ENCODE results near the gene PDE7B. TPM values are rescaled to one million over a fixed set of nuclear protein-coding genes. Genes with fewer than 3 reads are reported as not detected.

The PDE7B gene
- total RNA-seq, 1 donor from 2014 or later, result 0.62 TPM

DNA sequence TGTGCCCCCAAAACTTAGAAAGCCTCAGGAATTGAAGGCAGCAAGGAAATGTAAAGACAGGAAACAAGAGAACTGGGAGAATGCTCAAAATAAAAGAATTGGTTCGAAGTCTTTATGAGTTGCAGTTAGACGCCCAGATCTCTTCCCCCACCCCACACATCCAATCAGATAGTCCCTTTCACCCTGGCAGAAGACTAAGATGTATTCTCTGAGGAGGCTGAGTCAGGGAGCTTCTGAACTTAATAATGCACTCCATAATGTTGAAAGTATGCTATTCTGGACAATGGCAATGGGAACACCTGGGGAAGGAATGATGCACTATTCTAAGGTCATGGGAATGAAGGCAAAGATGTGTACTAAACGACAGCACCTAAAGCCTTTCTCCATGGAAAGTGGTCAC lies 225.0 kb downstream of the PDE7B start:
- TF ChIP-seq, protein P1, sequence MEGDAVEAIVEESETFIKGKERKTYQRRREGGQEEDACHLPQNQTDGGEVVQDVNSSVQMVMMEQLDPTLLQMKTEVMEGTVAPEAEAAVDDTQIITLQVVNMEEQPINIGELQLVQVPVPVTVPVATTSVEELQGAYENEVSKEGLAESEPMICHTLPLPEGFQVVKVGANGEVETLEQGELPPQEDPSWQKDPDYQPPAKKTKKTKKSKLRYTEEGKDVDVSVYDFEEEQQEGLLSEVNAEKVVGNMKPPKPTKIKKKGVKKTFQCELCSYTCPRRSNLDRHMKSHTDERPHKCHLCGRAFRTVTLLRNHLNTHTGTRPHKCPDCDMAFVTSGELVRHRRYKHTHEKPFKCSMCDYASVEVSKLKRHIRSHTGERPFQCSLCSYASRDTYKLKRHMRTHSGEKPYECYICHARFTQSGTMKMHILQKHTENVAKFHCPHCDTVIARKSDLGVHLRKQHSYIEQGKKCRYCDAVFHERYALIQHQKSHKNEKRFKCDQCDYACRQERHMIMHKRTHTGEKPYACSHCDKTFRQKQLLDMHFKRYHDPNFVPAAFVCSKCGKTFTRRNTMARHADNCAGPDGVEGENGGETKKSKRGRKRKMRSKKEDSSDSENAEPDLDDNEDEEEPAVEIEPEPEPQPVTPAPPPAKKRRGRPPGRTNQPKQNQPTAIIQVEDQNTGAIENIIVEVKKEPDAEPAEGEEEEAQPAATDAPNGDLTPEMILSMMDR (IDR thresholded peaks at IDR 0.05; ENCODE audit: unreplicated experiment), result no peak
- no peak overlapping the region for H3K27ac Mint-ChIP-seq (ENCODE audit: unreplicated experiment)
- no peaks in the 10 kb centered on the region for H3K9me3 Mint-ChIP-seq (ENCODE audit: unreplicated experiment)
- no peaks in the 10 kb centered on the region for H3K36me3 Mint-ChIP-seq (ENCODE audit: low read depth, unreplicated experiment)
- H3K27me3 Mint-ChIP-seq (ENCODE audit: unreplicated experiment), result no peaks in the 10 kb centered on the region
- H3K4me3 Mint-ChIP-seq (ENCODE audit: unreplicated experiment), result no peak overlapping the region
- peaks cover 13% of the 10 kb centered on the region for H3K4me1 Mint-ChIP-seq (ENCODE audit: unreplicated experiment)
- no peak for DNase-seq (ENCODE audit: low spot score)

DNA sequence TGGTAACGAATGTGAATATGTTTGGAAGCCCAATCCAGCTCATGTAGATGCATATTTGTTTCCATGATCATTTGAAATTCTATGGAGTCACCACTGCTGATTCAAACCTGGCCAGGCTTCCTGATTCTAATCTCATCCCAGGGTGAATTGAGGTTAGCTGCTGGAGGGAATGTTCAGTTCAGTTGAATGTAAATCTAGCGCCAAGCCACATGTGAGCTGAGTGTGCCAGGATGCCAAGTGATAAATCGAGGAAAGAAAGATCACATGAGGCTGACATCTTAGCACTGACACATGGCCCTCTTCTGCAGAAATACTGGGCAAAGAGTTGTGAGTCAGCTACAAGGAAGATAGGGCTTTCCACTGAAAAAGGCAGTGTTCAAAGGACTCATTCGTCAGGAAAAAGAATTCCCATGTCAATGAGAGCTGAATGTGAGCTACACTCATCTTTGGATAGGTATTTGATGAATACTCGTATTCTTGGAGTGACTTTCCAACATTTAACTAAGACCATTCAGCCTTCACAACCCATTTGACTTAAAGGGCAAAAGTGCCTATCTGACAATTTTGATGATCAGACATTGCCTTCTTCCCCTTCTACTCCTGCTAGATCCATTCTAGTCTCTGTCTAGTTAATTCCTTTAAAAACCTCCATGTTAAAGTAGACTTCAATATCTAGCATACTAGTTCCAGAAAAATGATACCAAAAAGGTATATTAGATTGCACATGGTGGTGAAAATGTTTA lies 226.5 kb downstream of the PDE7B start:
- H3K36me3 Mint-ChIP-seq (ENCODE audit: low read depth, unreplicated experiment), result no peaks in the 10 kb centered on the region
- H3K4me1 Mint-ChIP-seq (ENCODE audit: unreplicated experiment), result peaks cover 13% of the 10 kb centered on the region
- no peak overlapping the region for H3K4me3 Mint-ChIP-seq (ENCODE audit: unreplicated experiment)
- TF ChIP-seq, protein P1 (IDR thresholded peaks at IDR 0.05; ENCODE audit: unreplicated experiment), result no peak
- H3K27ac Mint-ChIP-seq (ENCODE audit: unreplicated experiment), result no peak overlapping the region
- no peak for DNase-seq (ENCODE audit: low spot score)
- H3K9me3 Mint-ChIP-seq (ENCODE audit: unreplicated experiment), result no peaks in the 10 kb centered on the region
- H3K27me3 Mint-ChIP-seq (ENCODE audit: unreplicated experiment), result peaks cover 2% of the 10 kb centered on the region

DNA sequence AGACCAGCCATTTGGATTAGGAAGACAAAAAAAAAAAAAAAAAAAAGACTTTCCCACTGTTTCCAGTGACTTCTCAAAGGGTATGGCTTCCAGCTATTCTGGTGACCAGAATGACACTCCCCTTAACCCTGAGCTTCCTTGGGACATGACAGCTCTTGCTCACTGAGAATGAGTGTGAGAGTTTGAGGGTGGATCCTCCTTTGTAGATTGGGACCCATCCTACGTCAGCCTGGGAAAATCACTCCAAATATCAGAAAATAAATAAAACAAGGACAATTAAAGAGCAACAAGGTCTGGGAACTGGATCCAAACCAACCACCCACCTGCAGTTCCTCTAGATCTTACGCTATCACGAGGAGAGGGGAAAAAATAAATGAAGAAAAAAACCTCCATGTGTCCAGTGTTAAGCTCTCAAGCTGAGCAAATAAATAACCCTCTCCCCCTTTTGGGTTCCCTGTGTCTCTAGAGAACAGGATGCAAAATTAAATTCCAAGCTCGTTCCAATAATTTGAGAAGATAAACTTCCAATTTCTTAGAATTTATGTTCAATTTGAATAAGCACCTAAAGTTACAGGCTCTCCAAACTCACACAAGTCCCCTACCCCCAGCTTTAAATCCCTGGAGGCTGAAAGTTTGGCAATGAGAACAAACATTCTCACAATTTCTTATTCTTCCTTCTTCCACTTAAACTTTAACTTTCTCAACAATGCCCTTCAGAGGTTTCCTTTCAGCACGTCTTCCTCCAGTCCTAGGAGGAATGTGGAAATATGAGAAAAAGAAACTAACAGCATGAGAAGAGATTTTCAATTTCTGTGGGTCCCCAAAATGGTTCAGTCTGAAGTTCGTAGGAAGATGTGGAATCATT lies 228.4 kb downstream of the PDE7B start:
- DNase-seq (ENCODE audit: low spot score), result no peak
- Mint-ChIP-seq H3K27ac (ENCODE audit: unreplicated experiment) (no peak overlapping the region), H3K4me3 (ENCODE audit: unreplicated experiment) (no peak overlapping the region), H3K4me1 (ENCODE audit: unreplicated experiment) (peaks cover 13% of the 10 kb centered on the region), H3K27me3 (ENCODE audit: unreplicated experiment) (peaks cover 2% of the 10 kb centered on the region), H3K36me3 (ENCODE audit: low read depth, unreplicated experiment) (no peaks in the 10 kb centered on the region), H3K9me3 (ENCODE audit: unreplicated experiment) (no peaks in the 10 kb centered on the region)
- TF ChIP-seq, protein P1 (IDR thresholded peaks at IDR 0.05; ENCODE audit: unreplicated experiment), result no peak

DNA sequence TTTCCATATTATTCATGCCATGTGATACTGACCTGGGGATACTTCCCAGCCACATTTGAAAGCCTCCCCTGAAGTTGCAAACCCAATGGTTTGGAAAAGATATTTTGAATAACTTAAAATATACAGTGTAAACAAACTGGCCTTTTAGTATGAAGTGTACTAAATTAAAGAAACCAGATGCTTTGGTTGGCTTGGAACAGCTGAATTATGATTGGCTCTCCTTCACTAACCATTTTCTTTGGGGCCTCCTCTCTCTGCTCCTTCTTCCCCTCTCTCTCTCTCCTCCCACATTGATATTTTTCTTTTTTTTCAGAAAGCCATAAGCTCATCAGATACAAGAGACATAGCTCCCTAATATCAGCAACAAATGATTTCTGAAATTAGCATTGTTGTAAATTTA lies 232.0 kb downstream of the PDE7B start:
- Mint-ChIP-seq H3K27me3 (ENCODE audit: unreplicated experiment) (peaks cover 2% of the 10 kb centered on the region), H3K27ac (ENCODE audit: unreplicated experiment) (no peak overlapping the region), H3K36me3 (ENCODE audit: low read depth, unreplicated experiment) (no peaks in the 10 kb centered on the region), H3K4me3 (ENCODE audit: unreplicated experiment) (no peak overlapping the region), H3K9me3 (ENCODE audit: unreplicated experiment) (no peaks in the 10 kb centered on the region), H3K4me1 (ENCODE audit: unreplicated experiment) (no peaks in the 10 kb centered on the region)
- DNase-seq (ENCODE audit: low spot score), result no peak
- TF ChIP-seq, protein P1 (IDR thresholded peaks at IDR 0.05; ENCODE audit: unreplicated experiment), result no peak

DNA sequence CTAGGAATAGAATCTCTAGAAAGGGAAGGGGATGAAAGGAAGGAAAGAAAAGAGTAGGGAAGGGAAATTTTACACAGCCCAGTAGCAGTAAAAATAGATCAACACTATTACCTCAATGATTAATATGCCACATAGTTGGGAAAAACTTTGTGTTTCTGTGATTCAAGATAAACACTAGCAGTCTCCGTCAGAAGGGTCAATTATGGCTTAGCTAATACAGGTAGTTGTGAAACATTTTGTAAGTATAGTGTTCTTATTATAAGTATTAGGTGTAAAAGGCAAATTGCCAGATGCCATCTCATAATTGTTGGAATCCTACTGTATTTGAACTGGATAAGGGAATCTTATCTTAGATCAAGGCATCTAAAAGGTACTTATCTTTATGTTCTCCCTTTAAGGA lies 232.9 kb downstream of the PDE7B start:
- Mint-ChIP-seq H3K27ac (ENCODE audit: unreplicated experiment) (no peak overlapping the region), H3K4me1 (ENCODE audit: unreplicated experiment) (no peaks in the 10 kb centered on the region), H3K9me3 (ENCODE audit: unreplicated experiment) (no peaks in the 10 kb centered on the region), H3K4me3 (ENCODE audit: unreplicated experiment) (no peak overlapping the region), H3K36me3 (ENCODE audit: low read depth, unreplicated experiment) (no peaks in the 10 kb centered on the region), H3K27me3 (ENCODE audit: unreplicated experiment) (peaks cover 2% of the 10 kb centered on the region)
- DNase-seq (ENCODE audit: low spot score), result no peak
- TF ChIP-seq, protein P1 (IDR thresholded peaks at IDR 0.05; ENCODE audit: unreplicated experiment), result no peak

All from endothelial cell (in vitro differentiated cells).